ENCODE data around the gene CAMK1D. TPM values are rescaled to one million over a fixed set of nuclear protein-coding genes. Genes with fewer than 3 reads are reported as not detected.

The CAMK1D gene
- total RNA-seq, 4 donors from 2014 or later: 5.6 to 23.9 (median 7.4) TPM

DNA sequence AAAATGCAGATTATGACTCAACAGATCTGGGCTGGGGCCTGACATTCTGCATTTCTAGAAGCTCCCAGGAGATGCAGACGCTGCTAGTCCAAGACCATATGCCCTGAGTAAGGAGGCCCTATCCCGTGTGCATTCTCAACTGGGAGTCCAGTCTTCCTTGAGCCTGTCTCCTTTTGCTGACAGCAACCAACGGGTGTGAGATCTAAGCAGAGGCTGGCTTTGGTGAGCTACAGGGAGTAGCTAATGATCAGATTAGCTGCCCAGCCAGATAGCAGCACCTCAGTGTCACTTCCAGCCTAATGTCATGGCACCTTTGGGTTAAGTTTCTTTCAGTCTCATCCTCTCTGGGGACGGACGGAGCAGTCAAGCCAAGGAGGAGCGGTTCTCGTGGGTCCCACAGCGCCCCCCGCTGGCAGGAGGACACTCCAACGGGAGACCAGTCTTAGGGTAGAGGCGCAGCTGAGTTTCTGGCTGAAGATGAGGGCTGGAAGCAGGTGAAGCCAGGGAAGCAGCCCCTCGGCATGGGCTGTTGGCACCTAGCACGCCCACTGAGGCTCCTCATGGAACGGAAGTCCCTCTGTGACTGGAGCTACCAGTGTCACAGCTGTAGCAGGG is 498.1 kb downstream of the CAMK1D start:
- TF ChIP-seq, protein P1, sequence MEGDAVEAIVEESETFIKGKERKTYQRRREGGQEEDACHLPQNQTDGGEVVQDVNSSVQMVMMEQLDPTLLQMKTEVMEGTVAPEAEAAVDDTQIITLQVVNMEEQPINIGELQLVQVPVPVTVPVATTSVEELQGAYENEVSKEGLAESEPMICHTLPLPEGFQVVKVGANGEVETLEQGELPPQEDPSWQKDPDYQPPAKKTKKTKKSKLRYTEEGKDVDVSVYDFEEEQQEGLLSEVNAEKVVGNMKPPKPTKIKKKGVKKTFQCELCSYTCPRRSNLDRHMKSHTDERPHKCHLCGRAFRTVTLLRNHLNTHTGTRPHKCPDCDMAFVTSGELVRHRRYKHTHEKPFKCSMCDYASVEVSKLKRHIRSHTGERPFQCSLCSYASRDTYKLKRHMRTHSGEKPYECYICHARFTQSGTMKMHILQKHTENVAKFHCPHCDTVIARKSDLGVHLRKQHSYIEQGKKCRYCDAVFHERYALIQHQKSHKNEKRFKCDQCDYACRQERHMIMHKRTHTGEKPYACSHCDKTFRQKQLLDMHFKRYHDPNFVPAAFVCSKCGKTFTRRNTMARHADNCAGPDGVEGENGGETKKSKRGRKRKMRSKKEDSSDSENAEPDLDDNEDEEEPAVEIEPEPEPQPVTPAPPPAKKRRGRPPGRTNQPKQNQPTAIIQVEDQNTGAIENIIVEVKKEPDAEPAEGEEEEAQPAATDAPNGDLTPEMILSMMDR (IDR thresholded peaks at IDR 0.05): no peak
- no peak for TF ChIP-seq POLR2A (IDR thresholded peaks at IDR 0.05)
- Histone ChIP-seq H3K27me3 (no peaks in the 10 kb centered on the region), H3K36me3 (no peaks in the 10 kb centered on the region), H3K4me1 (no peaks in the 10 kb centered on the region), H3K27ac (no peak overlapping the region), H3K9me3 (no peaks in the 10 kb centered on the region), H3K4me3 (no peak overlapping the region)
- no peak for DNase-seq

DNA sequence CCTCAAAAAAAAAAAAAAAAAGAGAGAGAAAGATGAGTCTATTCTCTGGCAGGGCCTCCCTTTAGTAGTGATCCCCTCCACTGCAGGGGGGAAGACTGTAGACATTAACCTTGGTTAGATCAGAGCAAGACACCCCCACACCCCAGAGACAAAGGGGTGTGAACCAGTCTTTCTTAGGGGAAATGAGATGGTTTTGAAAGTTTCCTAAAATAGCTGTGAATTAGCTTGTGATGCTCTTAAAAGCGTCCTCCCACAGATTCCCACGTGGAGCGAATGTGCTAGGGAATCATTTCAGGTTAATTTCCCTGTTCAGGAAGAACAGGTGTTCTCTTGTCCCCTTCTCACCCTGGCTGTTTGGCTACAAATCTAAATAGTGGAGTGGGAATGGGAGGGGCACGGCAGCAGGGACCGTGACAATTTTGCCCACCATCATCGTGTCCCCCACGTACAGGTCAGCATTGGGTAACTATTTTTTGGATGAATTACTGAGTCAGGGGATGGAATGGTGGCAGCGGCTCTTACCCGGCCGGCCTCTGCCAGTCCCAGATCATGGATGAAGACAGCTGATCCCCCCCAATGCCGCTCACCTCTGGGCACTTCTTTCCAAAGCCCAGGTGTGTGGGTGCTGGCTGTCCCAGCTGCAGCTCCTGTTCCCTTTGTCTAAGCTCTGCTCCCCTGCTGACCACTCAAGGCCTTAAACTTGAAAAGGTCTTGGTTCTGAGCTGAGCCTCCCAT is 499.3 kb downstream of the CAMK1D start:
- TF ChIP-seq, protein P1 (IDR thresholded peaks at IDR 0.05): no peak
- no peak for TF ChIP-seq POLR2A (IDR thresholded peaks at IDR 0.05)
- Histone ChIP-seq H3K4me3 (no peak overlapping the region), H3K36me3 (no peaks in the 10 kb centered on the region), H3K4me1 (no peaks in the 10 kb centered on the region), H3K9me3 (no peaks in the 10 kb centered on the region), H3K27me3 (no peaks in the 10 kb centered on the region), H3K27ac (no peak overlapping the region)
- no peak for DNase-seq

DNA sequence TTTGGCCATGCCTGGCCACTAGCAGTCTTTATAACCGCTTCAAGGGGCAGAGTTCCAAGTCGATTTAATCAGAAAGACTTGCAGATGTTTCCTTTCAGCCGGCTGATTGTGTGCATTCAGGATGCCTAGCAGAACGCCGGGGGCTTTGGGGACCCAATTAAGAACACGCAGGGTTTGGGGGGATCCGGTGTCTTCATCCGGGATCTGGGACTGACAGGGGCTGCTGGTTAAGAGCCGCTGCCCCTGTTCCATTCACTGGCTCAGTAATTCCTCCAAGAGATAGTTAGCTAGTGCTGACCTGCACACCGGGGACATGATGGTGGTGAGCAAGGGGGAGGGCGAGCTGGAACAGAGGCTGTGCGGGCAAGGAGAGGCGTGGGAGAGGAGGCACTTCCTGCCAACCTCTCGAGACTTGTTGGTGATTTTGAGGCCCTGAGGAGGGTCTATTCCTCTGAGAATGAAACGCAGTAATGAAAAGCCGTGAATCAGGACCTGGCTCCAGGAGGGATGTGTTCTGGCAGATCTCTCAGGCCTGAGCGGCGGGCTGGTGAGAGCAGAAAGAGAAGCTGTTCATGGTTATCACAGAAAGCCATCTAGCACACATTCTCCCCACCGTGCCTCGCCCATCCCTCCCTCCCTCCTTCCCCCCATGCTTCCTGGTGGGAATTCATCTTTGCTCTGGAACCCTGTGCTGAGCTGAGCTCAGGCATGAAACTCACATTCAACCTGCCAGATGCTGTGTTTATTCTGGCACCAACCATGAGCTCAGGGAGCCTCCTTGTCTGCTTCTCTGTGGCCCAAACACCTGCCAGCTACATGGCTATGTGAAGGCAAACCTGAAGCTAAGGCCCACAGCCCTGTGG is 500.2 kb downstream of the CAMK1D start:
- H3K27ac ChIP-seq: no peak overlapping the region

DNA sequence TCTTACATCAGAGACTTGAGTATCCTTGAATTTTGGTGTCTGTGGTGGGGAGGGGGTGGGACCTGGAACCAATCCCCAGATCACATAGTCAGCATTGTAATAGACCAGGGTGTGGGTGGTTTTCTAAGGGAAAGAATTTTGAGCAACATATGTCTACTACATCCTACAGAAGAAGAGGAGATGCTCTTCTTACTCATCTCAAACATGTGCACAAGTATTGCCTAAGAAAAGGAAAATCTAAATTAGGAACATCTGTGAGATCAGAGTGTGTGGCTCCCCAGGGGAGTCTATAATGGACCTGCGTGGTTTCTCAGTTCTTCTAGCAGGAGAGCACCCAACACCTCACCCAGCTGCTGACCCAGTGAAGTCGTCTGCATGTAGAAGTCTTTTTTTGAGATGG is 503.3 kb downstream of the CAMK1D start:
- Histone ChIP-seq H3K36me3 (no peaks in the 10 kb centered on the region), H3K9me3 (no peaks in the 10 kb centered on the region), H3K4me3 (no peak overlapping the region), H3K27me3 (no peaks in the 10 kb centered on the region), H3K27ac (no peak overlapping the region), H3K4me1 (no peaks in the 10 kb centered on the region)
- TF ChIP-seq, protein P1 (IDR thresholded peaks at IDR 0.05): no peak
- no peak for TF ChIP-seq POLR2A (IDR thresholded peaks at IDR 0.05)
- no peak for DNase-seq

More for the DNA sequence above, 500.2 kb downstream of the CAMK1D start:
- no peaks in the 10 kb centered on the region for H3K4me1 ChIP-seq
- TF ChIP-seq, protein P1 (IDR thresholded peaks at IDR 0.05): no peak
- no peak for TF ChIP-seq POLR2A (IDR thresholded peaks at IDR 0.05)
- H3K27me3 ChIP-seq: no peaks in the 10 kb centered on the region
- no peaks in the 10 kb centered on the region for H3K9me3 ChIP-seq
- H3K4me3 ChIP-seq: no peak overlapping the region
- no peaks in the 10 kb centered on the region for H3K36me3 ChIP-seq
- no peak for DNase-seq

DNA sequence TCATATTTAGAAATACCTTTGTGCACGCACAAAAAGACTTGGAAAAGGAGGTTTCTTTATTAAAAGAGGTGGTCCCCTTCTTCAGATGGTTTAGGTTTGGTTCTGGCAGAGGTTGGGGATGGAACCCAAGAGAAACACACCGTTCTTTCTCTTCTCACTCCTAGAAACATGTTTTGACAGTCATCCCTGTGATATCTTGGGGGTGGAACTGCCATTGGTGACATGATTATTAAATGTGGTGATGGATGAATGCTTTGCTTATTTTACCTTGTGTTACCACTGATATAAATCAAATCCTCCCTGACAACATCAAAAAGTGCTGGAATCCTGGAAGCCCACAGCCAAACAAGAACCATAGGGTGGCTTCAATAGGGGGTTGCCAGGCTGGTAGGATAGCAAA is 505.6 kb downstream of the CAMK1D start:
- Histone ChIP-seq H3K27me3 (no peaks in the 10 kb centered on the region), H3K4me3 (no peak overlapping the region), H3K4me1 (no peaks in the 10 kb centered on the region), H3K27ac (no peak overlapping the region), H3K9me3 (no peaks in the 10 kb centered on the region), H3K36me3 (no peaks in the 10 kb centered on the region)
- no peak for DNase-seq
- TF ChIP-seq, protein P1 (IDR thresholded peaks at IDR 0.05): no peak
- TF ChIP-seq POLR2A (IDR thresholded peaks at IDR 0.05): no peak
